Keratinocyte (primary cell): ENCODE data around the gene ERH. TPM values are rescaled to one million over a fixed set of nuclear protein-coding genes. Genes with fewer than 3 reads are reported as not detected.
A peak's percentile ranks its signal among the peaks of the same experiment; 100 is the strongest.
"Not testable (repeated sequence)": the region's sequence is repeated elsewhere in the genome, so short reads cannot be mapped to it uniquely, and the experiment has no call there.

Experiments
- DNase-seq: peaks from one replicate; pipeline ENCODE4 v3.0.0-alpha.2; 2011; ENCODE audit warnings: low read depth, missing footprints, low spot score
- FAIRE-seq: peaks from 2 replicates; lab custom pipeline; 2011; peaks lifted over from hg19 to GRCh38; lab: Jason Lieb, UNC
- H2AFZ ChIP-seq: 2 replicates; pipeline ENCODE4 v1.6.0; 2012; ENCODE audit warnings: low read length, control low read depth, inconsistent platforms; ENCODE audit not compliant: control insufficient read depth
- H3K27ac ChIP-seq: 2 replicates; pipeline ENCODE4 v1.5.1; 2011; ENCODE audit warnings: low read length; ENCODE audit not compliant: control insufficient read depth, insufficient read depth
- H3K27me3 ChIP-seq: 3 replicates; pipeline ENCODE4 v1.6.0; 2011; ENCODE audit warnings: low read length; ENCODE audit not compliant: control insufficient read depth, insufficient read depth; ENCODE audit errors: extremely low read depth
- H3K36me3 ChIP-seq, 2 experiments: 2 replicates in 1 of 2; 3 replicates in 1 of 2; pipeline ENCODE4 v1.5.1; 2011; ENCODE audit warnings: low read length in 2 of 2, mild to moderate bottlenecking in 1 of 2; ENCODE audit not compliant: control insufficient read depth in 2 of 2, insufficient read depth in 2 of 2; ENCODE audit errors: extremely low read depth in 1 of 2
- H3K4me1 ChIP-seq: 3 replicates; pipeline ENCODE4 v1.5.1; 2011; ENCODE audit warnings: low read length; ENCODE audit not compliant: control insufficient read depth, insufficient read depth; ENCODE audit errors: extremely low read depth
- H3K4me2 ChIP-seq: 3 replicates; pipeline ENCODE4 v1.6.0; 2011; ENCODE audit warnings: low read depth, low read length; ENCODE audit not compliant: control insufficient read depth, insufficient read depth; ENCODE audit errors: extremely low read depth
- H3K4me3 ChIP-seq, 3 experiments: fragments of 200-600 bp in 1 of 3; sonication (generic) in 1 of 3; 2 replicates in 2 of 3; 3 replicates in 1 of 3; pipeline ENCODE4 v1.5.1; 2011 to 2016; ENCODE audit warnings: low read length in 3 of 3, mild to moderate bottlenecking in 3 of 3, control low read depth in 2 of 3, inconsistent platforms in 1 of 3, low read depth in 1 of 3, mixed read lengths in 1 of 3, mixed run types in 1 of 3, moderate library complexity in 1 of 3; ENCODE audit not compliant: control insufficient read depth in 2 of 3, insufficient read depth in 2 of 3; ENCODE audit errors: extremely low read depth in 1 of 3
- H3K79me2 ChIP-seq: 2 replicates; pipeline ENCODE4 v1.6.0; 2012; ENCODE audit warnings: low read length; ENCODE audit not compliant: control insufficient read depth, insufficient read depth
- H3K9ac ChIP-seq: 3 replicates; pipeline ENCODE4 v1.6.0; 2011; ENCODE audit warnings: low read length; ENCODE audit not compliant: control insufficient read depth, insufficient read depth; ENCODE audit errors: extremely low read depth
- H3K9me1 ChIP-seq: 3 replicates; pipeline ENCODE4 v1.6.0; 2011; ENCODE audit warnings: low read length; ENCODE audit not compliant: control insufficient read depth, insufficient read depth; ENCODE audit errors: extremely low read depth
- H3K9me3 ChIP-seq: 2 replicates; pipeline ENCODE4 v1.5.1; 2012; ENCODE audit warnings: low read depth, low read length; ENCODE audit not compliant: control insufficient read depth
- H4K20me1 ChIP-seq: 3 replicates; pipeline ENCODE4 v1.6.0; 2011; ENCODE audit warnings: low read length; ENCODE audit not compliant: control insufficient read depth, insufficient read depth; ENCODE audit errors: extremely low read depth
- CTCF ChIP-seq, 3 experiments: IDR thresholded peaks in 1 of 3; conservative IDR thresholded peaks in 1 of 3; optimal IDR thresholded peaks in 1 of 3; 2 replicates in 2 of 3; 3 replicates in 1 of 3; pipeline versions ENCODE3 to v1.5.1; 2011; ENCODE audit warnings: low read length in 3 of 3, mild to moderate bottlenecking in 3 of 3, moderate library complexity in 2 of 3, control low read depth in 1 of 3, inconsistent platforms in 1 of 3; ENCODE audit not compliant: insufficient read depth in 2 of 3; ENCODE audit errors: extremely low read depth in 1 of 3
- EZH2 ChIP-seq: IDR thresholded peaks from one replicate; pipeline ENCODE4 v1.6.1; 2012; ENCODE audit warnings: inconsistent platforms, mild to moderate bottlenecking, low read length, moderate library complexity
- dilution Hi-C: fragments of 300-500 bp; cut with MboI; formaldehyde crosslinking; loops from one replicate; pipeline ENCODE4 v1.7.0; 2020; ENCODE audit warnings: low sequenced_read_pairs; ENCODE audit not compliant: extremely low pct_ligation_motif_present
- polyA plus RNA-seq, 5 experiments: library from polyadenylated mRNA; depleted of rRNA in 3 of 5; stranded (reverse) in 3 of 5; stranded (forward) in 1 of 5; unstranded in 1 of 5; fragments of >200 nt; gene quantifications; 1 replicate in 1 of 5; 2 replicates in 3 of 5; 3 replicates in 1 of 5; pipeline versions ENCODE4 v1.2.1 to v1.2.3, GENCODE V29; 2011 to 2012; ENCODE audit warnings: missing spikeins in 2 of 5, low read depth in 1 of 5, low replicate concordance in 1 of 5

ERH gene
- polyA plus RNA-seq, 1 donor (not counting 4 experiments of a cell fraction or from before 2014, with no cell fraction given) = 256 TPM

GRCh38 chr14:69395929-69396328, 2.2 kb downstream of the ERH start:
- no peak for DNase-seq
- Histone ChIP-seq H3K9me1 (no peaks in the 10 kb centered on the region), H3K9ac (no peak overlapping the region), H3K27ac (peak overlapping the region; percentile 7), H3K79me2 (peaks cover 93% of the 10 kb centered on the region), H3K4me1 (peaks cover 17% of the 10 kb centered on the region), H3K4me3 (no peak overlapping the region), H3K9me3 (no peaks in the 10 kb centered on the region), H2AFZ (no peak overlapping the region), H3K27me3 (no peaks in the 10 kb centered on the region), H4K20me1 (peaks cover 8% of the 10 kb centered on the region), H3K36me3 (peaks cover 24 to 26% of the 10 kb centered on the region in 2 experiments), H3K4me2 (no peak overlapping the region)
- no peak for FAIRE-seq
- dilution Hi-C loops = no loop called here
- TF ChIP-seq EZH2 = no peak
- TF ChIP-seq CTCF (optimal IDR thresholded peaks at IDR 0.05 in 1 of 3, IDR thresholded peaks at IDR 0.05 in 1 of 3, conservative IDR thresholded peaks at IDR 0.05 in 1 of 3; ENCODE audit: extremely low read depth in 1 of 3, insufficient read depth in 2 of 3, low read length in 3 of 3) = no peak

DNA sequence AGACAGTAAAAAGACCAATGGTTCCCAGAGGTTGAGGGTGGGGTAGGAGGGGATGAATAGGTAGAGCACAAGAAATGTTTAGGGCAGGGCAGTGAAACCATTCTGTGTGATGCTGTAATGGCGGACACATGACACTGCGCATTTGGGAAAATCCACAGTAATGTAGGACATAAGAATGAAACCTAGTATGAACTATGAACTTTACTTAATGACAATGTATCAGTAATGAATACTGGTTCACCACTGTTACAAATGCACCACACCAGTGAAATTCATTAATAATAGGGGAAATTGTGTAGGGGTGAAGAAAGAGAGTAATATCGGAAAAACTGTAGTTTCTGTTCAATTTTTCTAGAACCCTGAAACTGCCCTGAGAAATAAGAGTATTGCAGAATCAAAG, 5.6 kb downstream of the ERH start:
- Histone ChIP-seq H3K4me3 (no peak overlapping the region), H4K20me1 (peaks cover 19% of the 10 kb centered on the region), H3K27ac (no peak overlapping the region), H3K9ac (no peak overlapping the region), H3K9me3 (no peaks in the 10 kb centered on the region), H3K36me3 (peaks cover 26 to 44% of the 10 kb centered on the region in 2 experiments), H3K27me3 (no peaks in the 10 kb centered on the region), H2AFZ (no peak overlapping the region), H3K9me1 (no peaks in the 10 kb centered on the region), H3K4me2 (no peak overlapping the region), H3K4me1 (peaks cover 5% of the 10 kb centered on the region), H3K79me2 (peaks cover 94% of the 10 kb centered on the region)
- no peak for TF ChIP-seq EZH2
- TF ChIP-seq CTCF (optimal IDR thresholded peaks at IDR 0.05 in 1 of 3, IDR thresholded peaks at IDR 0.05 in 1 of 3, conservative IDR thresholded peaks at IDR 0.05 in 1 of 3; ENCODE audit: extremely low read depth in 1 of 3, insufficient read depth in 2 of 3, low read length in 3 of 3) = no peak
- DNase-seq (no peak), FAIRE-seq (no peak)
- dilution Hi-C loops = no loop called here

DNA sequence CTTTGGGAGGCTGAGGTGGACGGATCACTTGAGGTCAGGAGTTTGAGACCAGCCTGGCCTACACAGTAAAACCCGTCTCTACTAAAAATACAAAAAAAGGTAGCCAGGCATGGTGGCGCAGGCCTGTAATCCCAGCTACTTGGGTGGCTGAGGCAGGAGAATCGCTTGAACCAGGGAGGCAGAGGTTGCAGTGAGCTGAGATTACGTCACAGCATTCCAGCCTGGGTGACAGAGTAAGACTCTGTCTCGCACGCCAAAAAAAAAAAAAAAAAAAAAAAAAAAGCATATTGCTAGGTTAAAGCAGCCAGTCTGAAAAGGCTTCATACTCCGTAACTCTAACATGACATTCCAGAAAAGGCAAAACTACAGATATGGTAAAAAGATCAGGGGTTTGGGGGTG, 6.7 kb downstream of the ERH start:
- H3K79me2 ChIP-seq = peaks cover 91% of the 10 kb centered on the region
- H3K27ac ChIP-seq, H3K4me2 ChIP-seq, H3K9me1 ChIP-seq, H3K9me3 ChIP-seq, dilution Hi-C loops, H3K9ac ChIP-seq, H3K4me1 ChIP-seq, H3K27me3 ChIP-seq, FAIRE-seq, H3K4me3 ChIP-seq, DNase-seq, H2AFZ ChIP-seq: not testable (repeated sequence)
- peaks cover 26 to 44% of the 10 kb centered on the region in 2 experiments for H3K36me3 ChIP-seq
- H4K20me1 ChIP-seq = peaks cover 19% of the 10 kb centered on the region
